ENCODE measurements around the gene DYNC2H1.
A peak's percentile ranks its signal among the peaks of the same experiment; 100 is the strongest.

Gene DYNC2H1

GRCh38 chr11:103215812-103216211 lies 106.6 kb downstream of the DYNC2H1 start:
- in situ Hi-C loops (cut with HindIII; ENCODE audit: low sequenced_read_pairs): no loop called here
- no peak for DNase-seq (ENCODE audit: low read depth)
- no peak overlapping the region for H3K4me3 ChIP-seq (ENCODE audit: low read depth, low read length)
- TF ChIP-seq CTCF (IDR thresholded peaks at IDR 0.05; ENCODE audit: low read depth, low read length, missing control alignments): no peak

GRCh38 chr11:103220133-103220532 lies 110.9 kb downstream of the DYNC2H1 start:
- in situ Hi-C loops (cut with HindIII; ENCODE audit: low sequenced_read_pairs): no loop called here
- H3K4me3 ChIP-seq (ENCODE audit: low read depth, low read length): no peak overlapping the region
- no peak for DNase-seq (ENCODE audit: low read depth)
- no peak for TF ChIP-seq CTCF (IDR thresholded peaks at IDR 0.05; ENCODE audit: low read depth, low read length, missing control alignments)

- in situ Hi-C loops (cut with HindIII; ENCODE audit: low sequenced_read_pairs): no loop called here
- TF ChIP-seq CTCF (IDR thresholded peaks at IDR 0.05; ENCODE audit: low read depth, low read length, missing control alignments): no peak
- no peak overlapping the region for H3K4me3 ChIP-seq (ENCODE audit: low read depth, low read length)
- DNase-seq (ENCODE audit: low read depth): peak; percentile 4
These were observed 113.6 kb downstream of the DYNC2H1 start for GRCh38 chr11:103222806-103223205.

GRCh38 chr11:103228807-103229206 lies 119.6 kb downstream of the DYNC2H1 start:
- H3K4me3 ChIP-seq (ENCODE audit: low read depth, low read length): no peak overlapping the region
- DNase-seq (ENCODE audit: low read depth): no peak
- TF ChIP-seq CTCF (IDR thresholded peaks at IDR 0.05; ENCODE audit: low read depth, low read length, missing control alignments): no peak
- in situ Hi-C loops (cut with HindIII; ENCODE audit: low sequenced_read_pairs): no loop called here

GRCh38 chr11:103234974-103235373 lies 125.7 kb downstream of the DYNC2H1 start:
- DNase-seq (ENCODE audit: low read depth): no peak
- H3K4me3 ChIP-seq (ENCODE audit: low read depth, low read length): no peak overlapping the region
- no peak for TF ChIP-seq CTCF (IDR thresholded peaks at IDR 0.05; ENCODE audit: low read depth, low read length, missing control alignments)
- in situ Hi-C loops (cut with HindIII; ENCODE audit: low sequenced_read_pairs): no loop called here

GRCh38 chr11:103241574-103241973 lies 132.3 kb downstream of the DYNC2H1 start:
- TF ChIP-seq CTCF (IDR thresholded peaks at IDR 0.05; ENCODE audit: low read depth, low read length, missing control alignments): no peak
- in situ Hi-C loops (cut with HindIII; ENCODE audit: low sequenced_read_pairs): no loop called here
- H3K4me3 ChIP-seq (ENCODE audit: low read depth, low read length): no peak overlapping the region
- no peak for DNase-seq (ENCODE audit: low read depth)

GRCh38 chr11:103254123-103254522 lies 144.9 kb downstream of the DYNC2H1 start:
- DNase-seq (ENCODE audit: low read depth): no peak
- TF ChIP-seq CTCF (IDR thresholded peaks at IDR 0.05; ENCODE audit: low read depth, low read length, missing control alignments): no peak
- no peak overlapping the region for H3K4me3 ChIP-seq (ENCODE audit: low read depth, low read length)
- in situ Hi-C loops (cut with HindIII; ENCODE audit: low sequenced_read_pairs): no loop called here

Measured in astrocyte of the cerebellum (primary cell).